GM19438 (cell line): ENCODE data around the gene CFAP157.
A peak's percentile ranks its signal among the peaks of the same experiment; 100 is the strongest.

Experiments
- ATAC-seq: cut with Tn5 transposase; IDR thresholded peaks from one replicate; pipeline ENCODE4 v1.9.1; 2021; ENCODE audit warnings: low read depth; ENCODE audit not compliant: unreplicated experiment

Gene CFAP157

GRCh38 chr9:127734247-127734746 is 27.5 kb downstream of the CFAP157 start:
- no peak for ATAC-seq

- ATAC-seq, result peak; percentile 77
These were observed 28.1 kb downstream of the CFAP157 start, which contains the start of gene TOR2A for GRCh38 chr9:127734747-127735529. TSS of gene TOR2A (minus strand) at chr9:127735294. CDS start at chr9:127735270, 24 bp downstream.

- no peak for ATAC-seq
These were observed 28.9 kb downstream of the CFAP157 start for GRCh38 chr9:127735530-127736185.

- no peak for ATAC-seq
These were observed 31.9 kb downstream of the CFAP157 start for GRCh38 chr9:127738666-127739065.

GRCh38 chr9:127739614-127740330 is 33.0 kb downstream of the CFAP157 start:
- no peak for ATAC-seq

- no peak for ATAC-seq
These were observed 35.1 kb downstream of the CFAP157 start for GRCh38 chr9:127741831-127742434.

- ATAC-seq, result no peak
These were observed 35.8 kb downstream of the CFAP157 start for GRCh38 chr9:127742435-127743088.

GRCh38 chr9:127744398-127745110 is 37.8 kb downstream of the CFAP157 start:
- ATAC-seq, result no peak

GRCh38 chr9:127746959-127747569 is 40.3 kb downstream of the CFAP157 start:
- ATAC-seq, result no peak

GRCh38 chr9:127749090-127749787 is 42.5 kb downstream of the CFAP157 start:
- ATAC-seq, result no peak

GRCh38 chr9:127751269-127752054 is 44.7 kb downstream of the CFAP157 start:
- no peak for ATAC-seq

- ATAC-seq, result no peak
These were observed 46.4 kb downstream of the CFAP157 start for GRCh38 chr9:127753148-127753547.

- ATAC-seq, result no peak
These were observed 46.8 kb downstream of the CFAP157 start for GRCh38 chr9:127753622-127754021.

- no peak for ATAC-seq
These were observed 47.6 kb downstream of the CFAP157 start for GRCh38 chr9:127754099-127755060.

- ATAC-seq, result no peak
These were observed 48.6 kb downstream of the CFAP157 start for GRCh38 chr9:127755061-127756060.
